ENCODE results near the gene BRIX1. TPM values are rescaled to one million over a fixed set of nuclear protein-coding genes. Genes with fewer than 3 reads are reported as not detected.

BRIX1 gene
- total and polyA plus RNA-seq, 2 of the 4 experiments (the other 2 are of a cell fraction), result 15.1 to 26.1 TPM

- no CpG with 5 or more reads among the region's 20 CpGs for WGBS, 2 experiments (ENCODE audit: extremely low coverage in 2 of 2, insufficient read length in 1 of 2)
- in situ Hi-C loops (cut with MboI; ENCODE audit: low sequenced_read_pairs), result no loop called here
- dilution Hi-C loops (cut with HindIII; ENCODE audit: low sequenced_read_pairs, unreplicated experiment), result no loop called here
Measured at GRCh38 chr5:34914671-34915138, 806 bp upstream of the BRIX1 start.

More at GRCh38 chr5:34914671-34915138, 806 bp upstream of the BRIX1 start:
- peak overlapping the region; percentile 88 for H3K9ac ChIP-seq (ENCODE audit: low read depth, low read length)
- peaks cover 2% of the 10 kb centered on the region; the same call in 1 of the 2 replicates for H4K20me1 ChIP-seq (ENCODE audit: insufficient read depth, low read length)
- H2BK20ac ChIP-seq (ENCODE audit: low read depth, low read length), result peak overlapping the region; percentile 31
- H2AK9ac ChIP-seq (replicated peaks; ENCODE audit: low read depth, low read length, poor library complexity), result peak overlapping the region; percentile 90
- CTCF ChIA-PET, result no interaction called here
- H3K27me3 ChIP-seq (ENCODE audit: control insufficient read depth, insufficient read depth, low read length), result no peaks in the 10 kb centered on the region
- peak overlapping the region; percentile 96 for H3K56ac ChIP-seq (ENCODE audit: extremely low read depth, insufficient read depth, low read length)
- TF ChIP-seq MAFK (IDR thresholded peaks at IDR 0.05; ENCODE audit: low read depth, low read length) (no peak), CEBPB (IDR thresholded peaks at IDR 0.05; ENCODE audit: low read depth, low read length) (peak; percentile 87), MXI1 (IDR thresholded peaks at IDR 0.05; ENCODE audit: borderline replicate concordance, low read depth, low read length) (0 out of 2 replicates have a peak, but pooled peaks have one; percentile 55)
- peak overlapping the region; percentile 100 for H3K23ac ChIP-seq (ENCODE audit: low read depth, low read length)
- H3K9me1 ChIP-seq (ENCODE audit: insufficient read depth, low read length), result 0 out of 2 replicates have a peak, but pooled peaks cover 3% of the 10 kb centered on the region
- peak overlapping the region; percentile 71 for H2AK5ac ChIP-seq (ENCODE audit: low read depth, low read length)
- H3K4me1 ChIP-seq (ENCODE audit: control insufficient read depth, insufficient read depth, low read length), result peaks cover 5% of the 10 kb centered on the region; the same call in 1 of the 2 replicates
- peak overlapping the region; percentile 97 for H3K4me2 ChIP-seq (ENCODE audit: low read depth, low read length)
- H3K4me3 ChIP-seq (ENCODE audit: insufficient read depth, low read depth, low read length), result peak overlapping the region; percentile 77
- H3K4ac ChIP-seq (ENCODE audit: low read depth, low read length), result peak overlapping the region; percentile 95
- intact Hi-C loops (cut with micrococcal nuclease), result loop anchor here (5.0 kb wide), 1 partner anchor 427 kb away; no protein-coding TSS in a partner anchor
- DNase-seq (peak; percentile 29), ATAC-seq (ENCODE audit: low read depth) (0 out of 2 replicates have a peak, but pooled peaks have one; percentile 7)
- H2AFZ ChIP-seq (replicated peaks; ENCODE audit: low read length, poor library complexity), result peak overlapping the region; percentile 98
- peak overlapping the region; percentile 94; the same call in 2 of the 3 replicates for H2BK15ac ChIP-seq (ENCODE audit: low read depth, low read length)
- POLR2A ChIA-PET (ENCODE audit: unreplicated experiment), result interaction anchor here (0.6 to 1.4 kb wide), 4 partner anchors 9 to 427 kb away, joined by 4 to 15 read pairs (median 4); partner anchors contain the start of gene DNAJC21
- H4K8ac ChIP-seq (ENCODE audit: low read depth in 2 of 2, low read length in 2 of 2), result peak overlapping the region; percentile 81 to 89
- H2BK120ac ChIP-seq (ENCODE audit: low read depth, low read length), result peak overlapping the region; percentile 88
- peak overlapping the region; percentile 98 for H2BK5ac ChIP-seq (ENCODE audit: low read depth, low read length, poor library complexity, severe bottlenecking)
- H4K91ac ChIP-seq (ENCODE audit: insufficient read depth, low read depth, low read length), result peak overlapping the region; percentile 90
- TSS peak; percentile 70 for BruUV-seq (replicated peaks)
- H4K5ac ChIP-seq (ENCODE audit: low read depth, low read length), result peak overlapping the region; percentile 92
- H3K27ac ChIP-seq (ENCODE audit: insufficient read depth, low read length), result peak overlapping the region; percentile 95
- H3K18ac ChIP-seq (ENCODE audit: low read depth, low read length), result peak overlapping the region; percentile 44
- peaks cover 21 to 35% of the 10 kb centered on the region in 2 experiments for H3K79me1 ChIP-seq (ENCODE audit: low read depth in 1 of 2, low read length in 2 of 2)
- H3K36me3 ChIP-seq (ENCODE audit: control insufficient read depth, insufficient read depth, low read length), result peaks cover 11% of the 10 kb centered on the region
- peak overlapping the region; percentile 98 for H3K14ac ChIP-seq (replicated peaks; ENCODE audit: low read depth, low read length)
- no peaks in the 10 kb centered on the region for H3K9me3 ChIP-seq (ENCODE audit: control insufficient read depth, insufficient read depth, low read length)
